OCI-LY3 (cell line): Measurements from ENCODE around the gene COL20A1.

Source experiments
- H2AFZ ChIP-seq: fragments of 200-600, 300-600 bp; shearing (Covaris generic); 2 replicates; pipeline ENCODE4 v1.6.0; 2014; ENCODE audit warnings: antibody characterized with exemption, low read depth, low read length
- H3K27ac ChIP-seq: fragments of 200-600, 300-600 bp; sonication (generic); 2 replicates; pipeline ENCODE4 v1.5.1; 2014; ENCODE audit warnings: mild to moderate bottlenecking, low read length, moderate library complexity, mixed read lengths
- H3K27me3 ChIP-seq: fragments of 200-600, 300-600 bp; sonication (generic); 2 replicates; pipeline ENCODE4 v1.6.1; 2014; ENCODE audit warnings: low read depth, low read length, mixed read lengths
- H3K36me3 ChIP-seq: fragments of 200-600, 300-600 bp; sonication (generic); replicated peaks from 2 replicates; pipeline ENCODE3; 2014; ENCODE audit warnings: low read depth, low read length, mixed read lengths
- H3K4me1 ChIP-seq: fragments of 300-600, 200-600 bp; sonication (generic); 2 replicates; pipeline ENCODE4 v1.6.1; 2014; ENCODE audit warnings: low read length, mixed read lengths
- H3K4me2 ChIP-seq: fragments of 200-600, 300-600 bp; sonication (generic); 2 replicates; pipeline ENCODE4 v1.6.1; 2014; ENCODE audit warnings: low read length, mixed read lengths
- H3K4me3 ChIP-seq: fragments of 300-600, 200-600 bp; sonication (generic); 2 replicates; pipeline ENCODE4 v1.5.1; 2014; ENCODE audit warnings: antibody characterized with exemption, mild to moderate bottlenecking, low read length, moderate library complexity
- H3K79me2 ChIP-seq: fragments of 300-600, 200-600 bp; shearing (Covaris generic); 2 replicates; pipeline ENCODE4 v1.6.1; 2014; ENCODE audit warnings: mild to moderate bottlenecking, low read length, mixed read lengths
- H3K9ac ChIP-seq: fragments of 300-600, 200-600 bp; shearing (Covaris generic); 2 replicates; pipeline ENCODE4 v1.6.0; 2014; ENCODE audit warnings: mild to moderate bottlenecking, low read length, moderate library complexity
- H3K9me3 ChIP-seq: fragments of 200-600, 300-600 bp; shearing (Covaris generic); 2 replicates; pipeline ENCODE4 v1.6.1; 2014; ENCODE audit warnings: low read length, mixed read lengths; ENCODE audit not compliant: insufficient read depth
- H4K20me1 ChIP-seq: fragments of 200-600, 300-600 bp; sonication (generic); 2 replicates; pipeline ENCODE4 v1.6.1; 2016; ENCODE audit warnings: low read length, mixed read lengths; ENCODE audit not compliant: insufficient read depth
- CTCF ChIP-seq: fragments of 200-600, 300-600 bp; sonication (generic); IDR thresholded peaks from 2 replicates; pipeline ENCODE4 v1.5.1; 2014; ENCODE audit warnings: antibody characterized with exemption, low read length, low read depth
- EZH2phosphoT487 ChIP-seq: fragments of 200-600 bp; shearing (Covaris generic); IDR thresholded peaks from 2 replicates; pipeline ENCODE4 v1.6.1; 2018; ENCODE audit warnings: antibody characterized with exemption, mixed run types, low read depth

COL20A1 gene

GRCh38 chr20:63281742-63282665 lies 11.0 kb upstream of the COL20A1 start:
- no peak overlapping the region for H2AFZ ChIP-seq
- H3K9me3 ChIP-seq = no peaks in the 10 kb centered on the region
- no peaks in the 10 kb centered on the region for H3K4me1 ChIP-seq
- no peaks in the 10 kb centered on the region for H3K27me3 ChIP-seq
- H4K20me1 ChIP-seq = 0 out of 2 replicates have a peak, but pooled peaks cover 4% of the 10 kb centered on the region
- no peak overlapping the region for H3K4me3 ChIP-seq
- H3K4me2 ChIP-seq = no peak overlapping the region
- H3K9ac ChIP-seq = no peak overlapping the region
- H3K36me3 ChIP-seq = peaks cover 20% of the 10 kb centered on the region
- H3K79me2 ChIP-seq = peaks cover 8% of the 10 kb centered on the region
- H3K27ac ChIP-seq = no peak overlapping the region
- TF ChIP-seq EZH2phosphoT487 (no peak), CTCF (no peak)

GRCh38 chr20:63282946-63283345 lies 10.0 kb upstream of the COL20A1 start:
- H3K79me2 ChIP-seq = no peaks in the 10 kb centered on the region
- no peaks in the 10 kb centered on the region for H3K9me3 ChIP-seq
- no peak overlapping the region for H2AFZ ChIP-seq
- no peak for TF ChIP-seq CTCF
- no peak for TF ChIP-seq EZH2phosphoT487
- no peaks in the 10 kb centered on the region for H3K4me1 ChIP-seq
- H3K9ac ChIP-seq = no peak overlapping the region
- H3K27me3 ChIP-seq = no peaks in the 10 kb centered on the region
- H3K4me3 ChIP-seq = no peak overlapping the region
- H3K4me2 ChIP-seq = no peak overlapping the region
- H4K20me1 ChIP-seq = 0 out of 2 replicates have a peak, but pooled peaks cover 3% of the 10 kb centered on the region
- peaks cover 15% of the 10 kb centered on the region for H3K36me3 ChIP-seq
- no peak overlapping the region for H3K27ac ChIP-seq

GRCh38 chr20:63283397-63284082 lies 9.4 kb upstream of the COL20A1 start:
- H3K27ac ChIP-seq = no peak overlapping the region
- no peak overlapping the region for H3K4me3 ChIP-seq
- no peak overlapping the region for H3K9ac ChIP-seq
- no peak overlapping the region for H3K4me2 ChIP-seq
- no peaks in the 10 kb centered on the region for H3K4me1 ChIP-seq
- H3K79me2 ChIP-seq = no peaks in the 10 kb centered on the region
- H3K9me3 ChIP-seq = no peaks in the 10 kb centered on the region
- H3K27me3 ChIP-seq = no peaks in the 10 kb centered on the region
- H2AFZ ChIP-seq = no peak overlapping the region
- no peak for TF ChIP-seq CTCF
- TF ChIP-seq EZH2phosphoT487 = no peak
- 0 out of 2 replicates have a peak, but pooled peaks cover 3% of the 10 kb centered on the region for H4K20me1 ChIP-seq
- H3K36me3 ChIP-seq = peaks cover 18% of the 10 kb centered on the region

- no peak overlapping the region for H3K4me3 ChIP-seq
These were observed 8.9 kb upstream of the COL20A1 start for GRCh38 chr20:63284083-63284440.

More at GRCh38 chr20:63284083-63284440, 8.9 kb upstream of the COL20A1 start:
- no peaks in the 10 kb centered on the region for H3K27me3 ChIP-seq
- TF ChIP-seq CTCF (no peak), EZH2phosphoT487 (no peak)
- 0 out of 2 replicates have a peak, but pooled peaks cover 3% of the 10 kb centered on the region for H4K20me1 ChIP-seq
- no peaks in the 10 kb centered on the region for H3K9me3 ChIP-seq
- peaks cover 15% of the 10 kb centered on the region for H3K36me3 ChIP-seq
- no peak overlapping the region for H3K27ac ChIP-seq
- H3K9ac ChIP-seq = no peak overlapping the region
- no peaks in the 10 kb centered on the region for H3K4me1 ChIP-seq
- H3K79me2 ChIP-seq = no peaks in the 10 kb centered on the region
- H2AFZ ChIP-seq = no peak overlapping the region
- H3K4me2 ChIP-seq = no peak overlapping the region
